SU-DHL-6 (cell line): ENCODE results near the gene SYT17.

ENCODE experiments used
- EZH2phosphoT487 ChIP-seq: fragments of 200-600 bp; sonication (generic), shearing (Covaris generic); conservative IDR thresholded peaks from 2 replicates; pipeline ENCODE4 v1.6.1; 2018; ENCODE audit warnings: mild to moderate bottlenecking, antibody characterized with exemption, low read length, moderate library complexity, mixed read lengths
- TF ChIP-seq, protein P1 (sequence below): fragments of 200-600 bp; sonication (generic); IDR thresholded peaks from one replicate; pipeline ENCODE4 v1.5.1; 2017; ENCODE audit warnings: antibody characterized with exemption, mild to moderate bottlenecking, low read length, moderate library complexity; ENCODE audit not compliant: insufficient read depth, poor library complexity, severe bottlenecking

DNA sequence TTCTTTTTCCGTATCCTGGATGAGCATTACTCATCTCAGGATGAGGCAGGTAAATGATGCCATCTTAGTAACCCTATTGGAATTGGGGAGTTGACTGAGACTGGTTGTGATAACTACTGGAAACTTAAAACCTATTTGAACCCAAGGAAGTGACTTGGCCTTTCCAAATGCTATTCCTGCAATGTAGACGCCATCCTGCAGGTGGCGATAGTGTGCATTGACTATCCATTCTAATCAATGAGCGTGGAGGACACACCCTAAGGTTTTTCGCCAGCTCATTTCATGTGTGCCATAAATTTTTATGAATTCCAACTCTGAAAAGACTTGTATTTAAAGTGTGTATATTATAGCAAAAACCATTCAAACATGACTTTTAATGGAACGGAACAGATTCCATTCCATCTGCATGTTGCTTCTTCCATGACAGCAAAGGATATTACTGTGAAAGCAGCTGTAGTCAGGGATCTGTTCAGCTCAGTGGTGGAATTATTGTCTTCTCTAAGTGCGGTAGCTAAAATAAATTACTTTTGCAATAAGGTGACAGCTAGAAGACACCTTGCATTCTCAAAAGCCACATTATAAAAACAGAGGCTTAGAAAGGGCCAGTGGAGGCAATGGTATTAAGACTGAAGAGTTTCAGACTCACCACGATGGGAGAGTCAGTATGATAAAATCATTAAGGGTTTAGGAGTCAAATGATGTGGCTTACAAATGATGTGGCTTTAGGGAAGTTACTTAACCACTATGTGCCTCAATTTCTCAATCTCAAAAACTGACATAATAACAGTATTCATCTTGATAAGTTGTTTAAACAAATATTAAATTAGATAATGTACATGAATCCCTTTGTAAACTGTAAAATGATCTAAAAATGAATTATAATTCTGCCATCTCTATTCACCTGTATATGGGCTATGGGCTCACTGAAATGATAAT lies 55.5 kb downstream of the SYT17 start:
- TF ChIP-seq, protein P1, sequence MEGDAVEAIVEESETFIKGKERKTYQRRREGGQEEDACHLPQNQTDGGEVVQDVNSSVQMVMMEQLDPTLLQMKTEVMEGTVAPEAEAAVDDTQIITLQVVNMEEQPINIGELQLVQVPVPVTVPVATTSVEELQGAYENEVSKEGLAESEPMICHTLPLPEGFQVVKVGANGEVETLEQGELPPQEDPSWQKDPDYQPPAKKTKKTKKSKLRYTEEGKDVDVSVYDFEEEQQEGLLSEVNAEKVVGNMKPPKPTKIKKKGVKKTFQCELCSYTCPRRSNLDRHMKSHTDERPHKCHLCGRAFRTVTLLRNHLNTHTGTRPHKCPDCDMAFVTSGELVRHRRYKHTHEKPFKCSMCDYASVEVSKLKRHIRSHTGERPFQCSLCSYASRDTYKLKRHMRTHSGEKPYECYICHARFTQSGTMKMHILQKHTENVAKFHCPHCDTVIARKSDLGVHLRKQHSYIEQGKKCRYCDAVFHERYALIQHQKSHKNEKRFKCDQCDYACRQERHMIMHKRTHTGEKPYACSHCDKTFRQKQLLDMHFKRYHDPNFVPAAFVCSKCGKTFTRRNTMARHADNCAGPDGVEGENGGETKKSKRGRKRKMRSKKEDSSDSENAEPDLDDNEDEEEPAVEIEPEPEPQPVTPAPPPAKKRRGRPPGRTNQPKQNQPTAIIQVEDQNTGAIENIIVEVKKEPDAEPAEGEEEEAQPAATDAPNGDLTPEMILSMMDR = peak; percentile 67
- no peak for TF ChIP-seq EZH2phosphoT487
